H1 (cell line): Measurements from ENCODE around the gene PPIL6.

ENCODE experiments used
- CTCF ChIP-seq, 3 experiments: IDR thresholded peaks; 1 replicate in 2 of 3; 2 replicates in 1 of 3; pipeline versions ENCODE4 v1.5.1 to v1.6.1; 2011; ENCODE audit warnings: low read length in 3 of 3, mild to moderate bottlenecking in 3 of 3, inconsistent platforms in 2 of 3, low read depth in 1 of 3, moderate library complexity in 1 of 3; ENCODE audit not compliant: insufficient read depth in 1 of 3; ENCODE audit errors: control extremely low read depth in 1 of 3
- POLR2A ChIP-seq, 2 experiments: IDR thresholded peaks; 1 replicate in 1 of 2; 2 replicates in 1 of 2; pipeline ENCODE4 v1.6.1; 2011; ENCODE audit warnings: low read depth in 2 of 2, low read length in 2 of 2, mild to moderate bottlenecking in 2 of 2; ENCODE audit errors: control extremely low read depth in 1 of 2

DNA sequence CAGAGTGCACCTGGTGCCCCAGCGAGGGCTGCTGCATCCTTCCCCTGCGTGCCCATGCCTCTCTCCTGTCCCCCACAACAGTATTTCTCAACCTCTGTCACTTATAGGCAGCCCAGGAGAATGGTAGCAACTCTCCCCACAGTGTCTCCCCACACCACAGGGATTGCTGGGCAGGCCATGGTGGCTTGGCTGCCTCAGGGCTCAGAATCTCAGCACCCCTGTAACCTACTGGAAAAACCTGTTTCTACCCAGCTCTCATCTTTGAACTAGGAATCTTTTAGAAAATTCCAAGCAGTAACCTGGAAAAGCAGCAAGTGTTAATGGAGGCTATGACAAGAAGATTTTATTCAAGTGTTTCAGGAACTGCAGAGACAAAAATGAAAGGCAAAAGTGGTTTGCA lies 96.2 kb downstream of the PPIL6 start:
- TF ChIP-seq CTCF (IDR thresholded peaks at IDR 0.05; ENCODE audit: control extremely low read depth in 1 of 3, insufficient read depth in 1 of 3, low read depth in 1 of 3, low read length in 3 of 3) (no peak), POLR2A (IDR thresholded peaks at IDR 0.05; ENCODE audit: control extremely low read depth in 1 of 2, low read depth in 2 of 2, low read length in 2 of 2) (no peak)
